HG03175 (cell line): ENCODE results near the gene FGGY.

Source experiments
- ATAC-seq: cut with Tn5 transposase; IDR thresholded peaks from one replicate; pipeline ENCODE4 v1.9.1; 2021; ENCODE audit warnings: mild to moderate bottlenecking, moderate library complexity; ENCODE audit not compliant: unreplicated experiment

Gene FGGY

GRCh38 chr1:59788825-59789224 is 491.9 kb downstream of the FGGY start:
- ATAC-seq = no peak

GRCh38 chr1:59798600-59798999 is 501.7 kb downstream of the FGGY start:
- no peak for ATAC-seq

- ATAC-seq = no peak
Observed at GRCh38 chr1:59803458-59804038, 506.7 kb downstream of the FGGY start.

GRCh38 chr1:59804301-59804700 is 507.4 kb downstream of the FGGY start:
- no peak for ATAC-seq

GRCh38 chr1:59805554-59805953 is 508.7 kb downstream of the FGGY start:
- ATAC-seq = no peak
